H1 (cell line): ENCODE data around the gene VAPA. TPM values are rescaled to one million over a fixed set of nuclear protein-coding genes. Genes with fewer than 3 reads are reported as not detected.

ENCODE experiments used
- CTCF ChIA-PET: fragments of 300-600 bp; sonication (Branson Sonifier 250); formaldehyde crosslinking; loops from one replicate; lab custom pipeline; 2021; ENCODE audit not compliant: partially characterized antibody; lab: Charles Lee
- POLR2A ChIA-PET: fragments of 300-600 bp; sonication (Branson Sonifier 250); formaldehyde crosslinking; loops from one replicate; lab custom pipeline; 2021; ENCODE audit warnings: inconsistent platforms; ENCODE audit not compliant: partially characterized antibody; lab: Charles Lee
- DNase-seq, 2 experiments: peaks; one replicate each; pipeline versions ENCODE4 v3.0.0 to v3.0.0-alpha.2; 2010 to 2022; ENCODE audit warnings: low spot score in 2 of 2, low read depth in 1 of 2, mixed read lengths in 1 of 2
- FAIRE-seq: peaks from 2 replicates; lab custom pipeline; 2011; peaks lifted over from hg19 to GRCh38; lab: Jason Lieb, UNC
- H2AFZ ChIP-seq: 2 replicates; pipeline ENCODE4 v1.8.1; 2012; ENCODE audit warnings: low read length, inconsistent platforms
- H2AK5ac ChIP-seq: 2 replicates; pipeline ENCODE4 v1.6.1; 2013; ENCODE audit warnings: low read depth, low read length
- H2BK120ac ChIP-seq: replicated peaks from 2 replicates; pipeline ENCODE3; 2013; ENCODE audit warnings: low read depth, low read length, inconsistent platforms
- H2BK12ac ChIP-seq: 2 replicates; pipeline ENCODE4 v1.6.1; 2013; ENCODE audit warnings: low read depth, low read length
- H2BK15ac ChIP-seq: 2 replicates; pipeline ENCODE4 v1.6.1; 2013; ENCODE audit warnings: low read length
- H2BK20ac ChIP-seq: 2 replicates; pipeline ENCODE4 v1.6.1; 2013; ENCODE audit warnings: low read length
- H2BK5ac ChIP-seq: 2 replicates; pipeline ENCODE4 v1.6.1; 2013; ENCODE audit warnings: low read depth, low read length
- H3K14ac ChIP-seq: 2 replicates; pipeline ENCODE4 v1.6.1; 2013; ENCODE audit warnings: inconsistent platforms; ENCODE audit not compliant: insufficient read length
- H3K18ac ChIP-seq: 2 replicates; pipeline ENCODE4 v1.6.1; 2013; ENCODE audit warnings: low read length; ENCODE audit errors: extremely low read depth
- H3K23ac ChIP-seq: 2 replicates; pipeline ENCODE4 v1.6.1; 2013; ENCODE audit warnings: inconsistent platforms; ENCODE audit not compliant: insufficient read length
- H3K23me2 ChIP-seq: 2 replicates; pipeline ENCODE4 v1.6.1; 2013; ENCODE audit warnings: low read depth, low read length
- H3K27ac ChIP-seq: 2 replicates; pipeline ENCODE4 v1.6.1; 2011; ENCODE audit warnings: low read depth, low read length, inconsistent platforms
- H3K27me3 ChIP-seq, 4 experiments: replicated peaks in 1 of 4; 1 replicate in 1 of 4; 2 replicates in 3 of 4; pipeline versions ENCODE4 v1.6.1 to v1.8.1; 2011 to 2013; ENCODE audit warnings: low read length in 3 of 4, mild to moderate bottlenecking in 3 of 4, inconsistent platforms in 2 of 4, mixed read lengths in 2 of 4, moderate library complexity in 1 of 4; ENCODE audit not compliant: control insufficient read depth in 3 of 4, insufficient read depth in 3 of 4; ENCODE audit errors: extremely low read depth in 1 of 4
- H3K36me3 ChIP-seq, 4 experiments: 2 replicates each; pipeline versions ENCODE4 v1.6.1 to v1.8.1; 2011 to 2013; ENCODE audit warnings: mild to moderate bottlenecking in 4 of 4, low read length in 3 of 4, moderate library complexity in 2 of 4, control low read depth in 1 of 4, inconsistent platforms in 1 of 4; ENCODE audit not compliant: insufficient read depth in 4 of 4, control insufficient read depth in 2 of 4
- H3K4ac ChIP-seq: replicated peaks from 2 replicates; pipeline ENCODE3; 2013; ENCODE audit warnings: low read length, low read depth, mixed read lengths, inconsistent platforms; ENCODE audit not compliant: insufficient read length
- H3K4me1 ChIP-seq, 4 experiments: replicated peaks in 1 of 4; 1 replicate in 1 of 4; 2 replicates in 3 of 4; pipeline versions ENCODE4 v1.6.1 to v1.8.1; 2011 to 2013; ENCODE audit warnings: low read length in 3 of 4, inconsistent platforms in 2 of 4, mixed read lengths in 1 of 4; ENCODE audit not compliant: insufficient read depth in 4 of 4, control insufficient read depth in 3 of 4
- H3K4me2 ChIP-seq, 2 experiments: 2 replicates each; pipeline versions ENCODE4 v1.6.1 to v1.8.1; 2011 to 2013; ENCODE audit warnings: low read depth in 2 of 2, low read length in 2 of 2, control low read depth in 1 of 2, inconsistent platforms in 1 of 2, mild to moderate bottlenecking in 1 of 2; ENCODE audit not compliant: insufficient read depth in 1 of 2
- H3K4me3 ChIP-seq, 4 experiments: fragments of 200-600, 300-600 bp in 1 of 4; sonication (generic), shearing (Covaris generic), sonication (Bioruptor Twin) in 1 of 4; 2 replicates each; pipeline versions ENCODE4 v1.5.1 to v1.8.1; 2011 to 2016; ENCODE audit warnings: low read length in 4 of 4, low read depth in 3 of 4, control low read depth in 2 of 4, inconsistent platforms in 2 of 4, mild to moderate bottlenecking in 2 of 4, mixed read lengths in 1 of 4, moderate library complexity in 1 of 4; ENCODE audit not compliant: insufficient read depth in 2 of 4; ENCODE audit errors: extremely low read depth in 1 of 4
- H3K56ac ChIP-seq: replicated peaks from 2 replicates; pipeline ENCODE3; 2013; ENCODE audit warnings: low read depth, mild to moderate bottlenecking, mixed read lengths, low read length, inconsistent platforms; ENCODE audit not compliant: insufficient read length
- H3K79me1 ChIP-seq: 2 replicates; pipeline ENCODE4 v1.6.1; 2013; ENCODE audit warnings: low read depth, low read length, control low read depth
- H3K79me2 ChIP-seq, 2 experiments: 2 replicates each; pipeline versions ENCODE4 v1.6.1 to v1.8.1; 2012 to 2013; ENCODE audit warnings: low read length in 2 of 2, mild to moderate bottlenecking in 2 of 2, inconsistent platforms in 1 of 2; ENCODE audit not compliant: insufficient read depth in 2 of 2, control insufficient read depth in 1 of 2
- H3K9ac ChIP-seq, 4 experiments: replicated peaks in 1 of 4; 1 replicate in 1 of 4; 2 replicates in 3 of 4; pipeline versions ENCODE4 v1.6.1 to v1.8.1; 2011 to 2013; ENCODE audit warnings: low read depth in 3 of 4, low read length in 3 of 4, control low read depth in 2 of 4, mild to moderate bottlenecking in 2 of 4, moderate library complexity in 2 of 4, inconsistent platforms in 1 of 4; ENCODE audit errors: extremely low read depth in 1 of 4
- H3K9me3 ChIP-seq, 2 experiments: 2 replicates each; pipeline versions ENCODE4 v1.6.1 to v1.8.1; 2012 to 2013; ENCODE audit warnings: mild to moderate bottlenecking in 2 of 2, moderate library complexity in 2 of 2, control low read depth in 1 of 2, inconsistent platforms in 1 of 2, low read depth in 1 of 2, low read length in 1 of 2, mixed read lengths in 1 of 2; ENCODE audit not compliant: insufficient read depth in 2 of 2
- H4K20me1 ChIP-seq, 2 experiments: replicated peaks in 1 of 2; 2 replicates each; pipeline versions ENCODE3 to v1.8.1; 2011 to 2013; ENCODE audit warnings: inconsistent platforms in 2 of 2, low read length in 2 of 2, mild to moderate bottlenecking in 1 of 2; ENCODE audit not compliant: insufficient read depth in 2 of 2, control insufficient read depth in 1 of 2
- H4K5ac ChIP-seq: 2 replicates; pipeline ENCODE4 v1.6.1; 2013; ENCODE audit warnings: low read length, low read depth, mixed read lengths, inconsistent platforms; ENCODE audit not compliant: insufficient read length
- H4K8ac ChIP-seq: 2 replicates; pipeline ENCODE4 v1.8.0; 2013; ENCODE audit warnings: mild to moderate bottlenecking, moderate library complexity, low read length, inconsistent platforms; ENCODE audit not compliant: insufficient read depth; ENCODE audit errors: extremely low read depth
- H4K91ac ChIP-seq: replicated peaks from 2 replicates; pipeline ENCODE3; 2013; ENCODE audit warnings: low read length, mixed read lengths, inconsistent platforms; ENCODE audit not compliant: insufficient read length
- CBX5 ChIP-seq: fragments of 300-800, 300-1000 bp; sonication (generic); IDR thresholded peaks from 2 replicates; pipeline ENCODE4 v1.7.1; 2016; ENCODE audit warnings: antibody characterized with exemption, low read length, low read depth
- CHD2 ChIP-seq: IDR thresholded peaks from 2 replicates; pipeline ENCODE4 v1.6.1; 2012; ENCODE audit warnings: low read length, improper control_type of control experiment
- RBBP5 ChIP-seq: IDR thresholded peaks from 2 replicates; pipeline ENCODE4 v1.7.1; 2012; ENCODE audit warnings: low read depth, mild to moderate bottlenecking, inconsistent platforms, low read length, moderate library complexity, borderline replicate concordance
- RNF2 ChIP-seq: fragments of 200-900, 300-1000 bp; sonication (generic); IDR thresholded peaks from 2 replicates; pipeline ENCODE4 v1.7.1; 2016; ENCODE audit warnings: borderline replicate concordance, low read depth, mild to moderate bottlenecking, antibody characterized with exemption, low read length; ENCODE audit not compliant: poor library complexity, severe bottlenecking; ENCODE audit errors: missing control alignments
- RXRA ChIP-seq: IDR thresholded peaks from 2 replicates; pipeline ENCODE4 v1.6.1; 2011; ENCODE audit warnings: low read depth, mild to moderate bottlenecking, low read length, moderate library complexity; ENCODE audit not compliant: insufficient read depth
- SAP30 ChIP-seq: fragments of 300-600 bp; sonication (generic); IDR thresholded peaks from 2 replicates; pipeline ENCODE4 v1.7.1; 2012; ENCODE audit warnings: low read length, moderate library complexity, mild to moderate bottlenecking, inconsistent platforms; ENCODE audit not compliant: insufficient read depth, insufficient replicate concordance
- SRF ChIP-seq: IDR thresholded peaks from 2 replicates; pipeline ENCODE4 v1.6.1; 2011; ENCODE audit warnings: mild to moderate bottlenecking, low read depth, low read length, moderate library complexity
- TAF1 ChIP-seq: IDR thresholded peaks from 2 replicates; pipeline ENCODE4 v1.6.1; 2011; ENCODE audit warnings: mild to moderate bottlenecking, low read depth, low read length
- TEAD4 ChIP-seq: IDR thresholded peaks from 2 replicates; pipeline ENCODE4 v1.6.1; 2012; ENCODE audit warnings: low read depth, low read length, inconsistent platforms, mixed read lengths
- WGBS, 2 experiments: shearing (Covaris generic) in 1 of 2; methylation state at CpG; one replicate each; pipeline versions ENCODE4 v1.1.6 to v1.1.7; 2013 to 2015; ENCODE audit warnings: low lambda C conversion rate in 2 of 2, mixed read lengths in 2 of 2, inconsistent platforms in 1 of 2, low coverage in 1 of 2, missing lambda C conversion rate in 1 of 2; ENCODE audit not compliant: insufficient replicate concordance in 2 of 2, insufficient coverage in 1 of 2, insufficient read length in 1 of 2; ENCODE audit errors: extremely low coverage in 1 of 2, missing lambda C conversion rate in 1 of 2; 5-methylcytosine and 5-hydroxymethylcytosine counted together
- polyA plus RNA-seq, 7 experiments: library from polyadenylated mRNA; depleted of rRNA in 3 of 7; stranded (reverse) in 5 of 7; unstranded in 2 of 7; fragments of >200 nt in 5 of 7; fragments of 200-250 nt in 2 of 7; gene quantifications; 1 replicate in 5 of 7; 2 replicates in 1 of 7; 4 replicates in 1 of 7; pipeline versions ENCODE4 v1.2.1 to v1.2.3, GENCODE V29; 2011 to 2013; ENCODE audit warnings: missing spikeins in 2 of 7, mixed read lengths in 2 of 7
- total RNA-seq: library from RNA; stranded (reverse); fragmentation: NEBNext Ultra II Directional; extraction: Animal tissue kit (Norgen Biotek cat#: 25700); gene quantifications from 2 replicates; pipeline ENCODE4 v1.2.1, GENCODE V29; 2021

The VAPA gene
- total and polyA plus RNA-seq, 2 of the 8 experiments (the other 6 are each of a cell fraction or from before 2014, with no cell fraction given) = 79.7 to 130 TPM

- FAIRE-seq = no peak
- H3K9ac ChIP-seq = no peak overlapping the region
- H2AFZ ChIP-seq = no peak overlapping the region
- H3K18ac ChIP-seq = no peak overlapping the region
- H4K91ac ChIP-seq = no peak overlapping the region
- H4K5ac ChIP-seq = no peak overlapping the region
- no peak overlapping the region for H3K56ac ChIP-seq
- H2BK20ac ChIP-seq = no peak overlapping the region
- H3K79me1 ChIP-seq = no peaks in the 10 kb centered on the region
- H3K23me2 ChIP-seq = no peaks in the 10 kb centered on the region
- H3K4me1 ChIP-seq = peaks cover 0 to 5% (median 2%) of the 10 kb centered on the region in 4 experiments; a peak in 2 of 7 replicates
- no peak overlapping the region for H3K4me2 ChIP-seq
- no peak overlapping the region for H2BK120ac ChIP-seq
- no peak for DNase-seq
- ChIA-PET POLR2A (interaction anchor here (0.6 kb wide), 2 partner anchors 12 to 76 kb away, joined by 3 read pairs; no protein-coding TSS in a partner anchor), CTCF (no interaction called here)
- no peaks in the 10 kb centered on the region for H3K9me3 ChIP-seq
- no peaks in the 10 kb centered on the region for H3K36me3 ChIP-seq
- no peak overlapping the region for H3K4me3 ChIP-seq
- H3K27me3 ChIP-seq = no peaks in the 10 kb centered on the region
- no peak overlapping the region for H2AK5ac ChIP-seq
- no peaks in the 10 kb centered on the region for H3K79me2 ChIP-seq
- no peak overlapping the region for H3K27ac ChIP-seq
- H3K23ac ChIP-seq = no peak overlapping the region
- WGBS, 2 experiments = 96% methylated on average over 3 of the region's 3 CpGs; no CpG with 5 or more reads in 1 of the 2 experiments
- no peaks in the 10 kb centered on the region for H4K20me1 ChIP-seq
- no peak overlapping the region for H2BK12ac ChIP-seq
- no peak overlapping the region for H4K8ac ChIP-seq
- no peak overlapping the region for H2BK5ac ChIP-seq
- H2BK15ac ChIP-seq = no peak overlapping the region
- no peak overlapping the region for H3K4ac ChIP-seq
- H3K14ac ChIP-seq = no peak overlapping the region
- TF ChIP-seq RXRA = no peak
- TF ChIP-seq CHD2 = no peak
- TF ChIP-seq RNF2 = no peak
- no peak for TF ChIP-seq CBX5
- no peak for TF ChIP-seq TEAD4
- no peak for TF ChIP-seq TAF1
- TF ChIP-seq SAP30 = no peak
- TF ChIP-seq SRF = no peak
- TF ChIP-seq RBBP5 = no peak
Observed at GRCh38 chr18:9901377-9901776, 12.4 kb upstream of the VAPA start.
